ENCODE data around the gene CA14. TPM values are rescaled to one million over a fixed set of nuclear protein-coding genes. Genes with fewer than 3 reads are reported as not detected.
"Not testable (repeated sequence)": the region's sequence is repeated elsewhere in the genome, so short reads cannot be mapped to it uniquely, and the experiment has no call there.

CA14 gene
- total RNA-seq, 2 donors from 2014 or later = 5.7 to 8.7 TPM

- intact Hi-C loops (cut with DNase I) = no loop called here
- DNase-seq = peak; percentile 86
- ATAC-seq = peak; percentile 62 to 67
These were observed 22.8 kb upstream of the CA14 start for GRCh38 chr1:150234566-150235293.

- ATAC-seq (peak; percentile 19 to 35), DNase-seq (peak; percentile 37)
- intact Hi-C loops (cut with DNase I) = no loop called here
These were observed 22.2 kb upstream of the CA14 start for GRCh38 chr1:150235294-150235851.

GRCh38 chr1:150235852-150236613 lies 21.5 kb upstream of the CA14 start, which contains the start of gene ANP32E:
Gene ANP32E (minus strand): TSS chr1:150236112. CDS start chr1:150235786, 326 bp downstream.
- peak; percentile 97 for ATAC-seq
- DNase-seq = peak; percentile 95
- intact Hi-C loops (cut with DNase I) = no loop called here

GRCh38 chr1:150236614-150237100 lies 20.9 kb upstream of the CA14 start:
- no peak for DNase-seq
- intact Hi-C loops (cut with DNase I) = no loop called here
- no peak for ATAC-seq

GRCh38 chr1:150237176-150237575 lies 20.4 kb upstream of the CA14 start:
- ATAC-seq; intact Hi-C loops (cut with DNase I); DNase-seq: not testable (repeated sequence)

GRCh38 chr1:150237746-150238145 lies 19.8 kb upstream of the CA14 start:
- ATAC-seq = no peak
- DNase-seq = no peak
- intact Hi-C loops (cut with DNase I) = no loop called here

GRCh38 chr1:150243003-150243402 lies 14.6 kb upstream of the CA14 start:
- ATAC-seq (peak in 1 of 2 donors; percentile 44), DNase-seq (no peak)
- intact Hi-C loops (cut with DNase I) = no loop called here

- intact Hi-C loops (cut with DNase I) = no loop called here
- DNase-seq (no peak), ATAC-seq (no peak)
These were observed 7.6 kb upstream of the CA14 start for GRCh38 chr1:150249936-150250335.

GRCh38 chr1:150256198-150256553 lies 1.4 kb upstream of the CA14 start:
- ATAC-seq = no peak
- intact Hi-C loops (cut with DNase I) = no loop called here
- no peak for DNase-seq

GRCh38 chr1:150256554-150257341 lies 826 bp upstream of the CA14 start:
- no peak for ATAC-seq
- intact Hi-C loops (cut with DNase I) = no loop called here

GRCh38 chr1:150259217-150259616 lies 1.6 kb downstream of the CA14 start:
- DNase-seq = peak; percentile 39
- intact Hi-C loops (cut with DNase I) = no loop called here
- no peak for ATAC-seq

More at GRCh38 chr1:150256554-150257341, 826 bp upstream of the CA14 start:
- DNase-seq = no peak

- DNase-seq (no peak), ATAC-seq (peak; percentile 56 to 77)
- intact Hi-C loops (cut with DNase I) = no loop called here
These were observed 2.4 kb downstream of the CA14 start for GRCh38 chr1:150259758-150260669.

GRCh38 chr1:150261367-150261766 lies 3.8 kb downstream of the CA14 start:
- intact Hi-C loops (cut with DNase I) = no loop called here
- DNase-seq = no peak

GRCh38 chr1:150262388-150263320 lies 5.1 kb downstream of the CA14 start:
- no peak for ATAC-seq
- DNase-seq = no peak
- intact Hi-C loops (cut with DNase I) = no loop called here

More at GRCh38 chr1:150261367-150261766, 3.8 kb downstream of the CA14 start:
- no peak for ATAC-seq

- intact Hi-C loops (cut with DNase I) = no loop called here
- DNase-seq (no peak), ATAC-seq (no peak)
These were observed 6.0 kb downstream of the CA14 start for GRCh38 chr1:150263549-150263948.

- intact Hi-C loops (cut with DNase I) = no loop called here
- no peak for ATAC-seq
These were observed 10.3 kb downstream of the CA14 start for GRCh38 chr1:150267896-150268295.

GRCh38 chr1:150268340-150268704 lies 10.7 kb downstream of the CA14 start:
- DNase-seq (no peak), ATAC-seq (peak; percentile 32 to 59)
- intact Hi-C loops (cut with DNase I) = no loop called here

More at GRCh38 chr1:150267896-150268295, 10.3 kb downstream of the CA14 start:
- no peak for DNase-seq
